Endothelial cell of umbilical vein (primary cell): Measurements from ENCODE around the gene GALNT2. TPM values are rescaled to one million over a fixed set of nuclear protein-coding genes. Genes with fewer than 3 reads are reported as not detected.

Experiments used
- BruUV-seq: library from RNA; stranded (reverse); fragments of 400-500 nt; replicated peaks from 2 replicates; lab custom pipeline; 2021; lab: Mats Ljungman, UMichigan
- CTCF ChIA-PET: fragments of 300-600, 350-600 bp; sonication (Branson Sonifier 250); formaldehyde crosslinking; loops from one replicate; lab custom pipeline; 2021; ENCODE audit warnings: antibody characterized with exemption, inconsistent platforms; lab: Charles Lee
- POLR2A ChIA-PET: fragments of 300-600, 350-600 bp; sonication (Branson Sonifier 250); formaldehyde crosslinking; loops from one replicate; lab custom pipeline; 2021; ENCODE audit warnings: antibody characterized with exemption, inconsistent platforms; lab: Charles Lee
- DNase-seq: peaks from one replicate; pipeline ENCODE4 v3.0.0-alpha.2; 2011; ENCODE audit warnings: low read depth, low spot score
- FAIRE-seq: peaks from 2 replicates; lab custom pipeline; 2011; peaks lifted over from hg19 to GRCh38; lab: Jason Lieb, UNC
- H2AFZ ChIP-seq: 2 replicates; pipeline ENCODE4 v1.6.0; 2012; ENCODE audit warnings: low read depth, low read length, control low read depth, inconsistent platforms
- H3K27ac ChIP-seq: 2 replicates; pipeline ENCODE4 v1.5.1; 2011; ENCODE audit warnings: low read depth, mild to moderate bottlenecking, control low read depth, low read length, moderate library complexity; ENCODE audit not compliant: insufficient read depth
- H3K27me3 ChIP-seq, 2 experiments: 2 replicates each; pipeline versions ENCODE4 v1.6.0 to v1.6.1; 2011; ENCODE audit warnings: low read length in 2 of 2, mixed read lengths in 1 of 2; ENCODE audit not compliant: control insufficient read depth in 2 of 2, insufficient read depth in 2 of 2
- H3K36me3 ChIP-seq, 2 experiments: 2 replicates in 1 of 2; 3 replicates in 1 of 2; pipeline ENCODE4 v1.5.1; 2011; ENCODE audit warnings: low read length in 2 of 2, mild to moderate bottlenecking in 1 of 2, moderate library complexity in 1 of 2; ENCODE audit not compliant: control insufficient read depth in 2 of 2, insufficient read depth in 2 of 2; ENCODE audit errors: extremely low read depth in 1 of 2
- H3K4me1 ChIP-seq: 3 replicates; pipeline ENCODE4 v1.5.1; 2011; ENCODE audit warnings: mild to moderate bottlenecking, low read length; ENCODE audit not compliant: control insufficient read depth, insufficient read depth; ENCODE audit errors: extremely low read depth
- H3K4me2 ChIP-seq: 2 replicates; pipeline ENCODE4 v1.6.1; 2011; ENCODE audit warnings: low read length, control low read depth, mixed read lengths; ENCODE audit not compliant: insufficient read depth
- H3K4me3 ChIP-seq, 3 experiments: fragments of 200-600 bp in 1 of 3; sonication (generic), shearing (Covaris generic) in 1 of 3; replicated peaks in 1 of 3; 2 replicates each; pipeline ENCODE4 v1.5.1; 2011 to 2016; ENCODE audit warnings: control low read depth in 3 of 3, low read length in 3 of 3, mild to moderate bottlenecking in 2 of 3, inconsistent platforms in 1 of 3, low read depth in 1 of 3, moderate library complexity in 1 of 3; ENCODE audit not compliant: insufficient read depth in 1 of 3
- H3K79me2 ChIP-seq: 2 replicates; pipeline ENCODE4 v1.6.0; 2012; ENCODE audit warnings: low read length, inconsistent platforms; ENCODE audit not compliant: control insufficient read depth, insufficient read depth
- H3K9ac ChIP-seq: replicated peaks from 2 replicates; pipeline ENCODE3; 2011; ENCODE audit warnings: low read length, control low read depth; ENCODE audit not compliant: insufficient read depth; ENCODE audit errors: extremely low read depth
- H3K9me1 ChIP-seq: replicated peaks from 3 replicates; pipeline ENCODE4 v1.6.0; 2011; ENCODE audit warnings: mild to moderate bottlenecking, low read length; ENCODE audit not compliant: control insufficient read depth, insufficient read depth; ENCODE audit errors: extremely low read depth
- H3K9me3 ChIP-seq: replicated peaks from 2 replicates; pipeline ENCODE4 v1.5.1; 2012; ENCODE audit warnings: low read length, inconsistent platforms; ENCODE audit not compliant: control insufficient read depth, insufficient read depth
- H4K20me1 ChIP-seq: replicated peaks from 2 replicates; pipeline ENCODE3; 2011; ENCODE audit warnings: mild to moderate bottlenecking, low read length; ENCODE audit not compliant: control insufficient read depth, insufficient read depth; ENCODE audit errors: extremely low read depth
- EZH2 ChIP-seq: IDR thresholded peaks from 2 replicates; pipeline ENCODE4 v1.6.1; 2012; ENCODE audit warnings: borderline replicate concordance, low read depth, mild to moderate bottlenecking, moderate library complexity, low read length, inconsistent platforms; ENCODE audit not compliant: severe bottlenecking
- FOS ChIP-seq: IDR thresholded peaks from 2 replicates; pipeline ENCODE4 v1.6.1; 2011; ENCODE audit warnings: mild to moderate bottlenecking, low read length, moderate library complexity, borderline replicate concordance; ENCODE audit not compliant: insufficient read depth
- MYC ChIP-seq: IDR thresholded peaks from one replicate; pipeline ENCODE4 v1.6.1; 2011; ENCODE audit warnings: mild to moderate bottlenecking, low read depth, low read length
- POLR2A ChIP-seq: IDR thresholded peaks from 2 replicates; pipeline ENCODE4 v1.6.1; 2012; ENCODE audit warnings: low read depth, mild to moderate bottlenecking, control low read depth, low read length
- POLR2AphosphoS5 ChIP-seq: IDR thresholded peaks from 2 replicates; pipeline ENCODE4 v1.6.1; 2012; ENCODE audit warnings: low read depth, mild to moderate bottlenecking, control low read depth, low read length, moderate library complexity; ENCODE audit not compliant: insufficient read depth
- dilution Hi-C: fragments of 300-500 bp; cut with MboI; formaldehyde crosslinking; loops from one replicate; pipeline ENCODE4 v1.15.0; 2019; ENCODE audit warnings: low sequenced_read_pairs; ENCODE audit not compliant: extremely low pct_ligation_motif_present
- intact Hi-C: fragments of 100-400 bp; cut with micrococcal nuclease; formaldehyde crosslinking; loops from one replicate; pipeline ENCODE4 v1.10.0; 2022
- polyA plus RNA-seq, 4 experiments: library from polyadenylated mRNA; depleted of rRNA in 3 of 4; stranded (reverse) in 3 of 4; unstranded in 1 of 4; fragments of >200 nt; gene quantifications; 2 replicates each; pipeline versions ENCODE4 v1.2.1 to v1.2.3, GENCODE V29; 2011 to 2012; ENCODE audit warnings: missing spikeins in 1 of 4
- total RNA-seq: library from RNA; stranded (reverse); gene quantifications from 2 replicates; pipeline ENCODE4 v1.2.3, GENCODE V29; 2021
- TF ChIP-seq, protein P1 (sequence below): IDR thresholded peaks from 2 replicates; pipeline ENCODE4 v1.6.1; 2011; ENCODE audit not compliant: insufficient read depth, insufficient read length
- TF ChIP-seq, protein P2 (sequence below), 2 donors: IDR thresholded peaks; 1 replicate in 1 of 2; 2 replicates in 1 of 2; pipeline ENCODE4 v1.5.1; 2011; ENCODE audit warnings: low read length in 2 of 2, mild to moderate bottlenecking in 2 of 2, moderate library complexity in 2 of 2, control low read depth in 1 of 2, inconsistent platforms in 1 of 2, low read depth in 1 of 2; ENCODE audit not compliant: insufficient read depth in 1 of 2; ENCODE audit errors: extremely low read depth in 1 of 2

Gene GALNT2
- total and polyA plus RNA-seq, 2 donors (not counting 3 experiments of a cell fraction or from before 2014, with no cell fraction given): 56.3 to 77.5 TPM

GRCh38 chr1:230281556-230281955 is 214.5 kb downstream of the GALNT2 start:
- POLR2A ChIA-PET: no interaction called here
- intact Hi-C loops (loop anchor here (1.0 kb wide), 1 partner anchor 722 kb away; no protein-coding TSS in a partner anchor), dilution Hi-C loops (no loop called here)
- CTCF ChIA-PET: interaction anchor here (0.7 to 1.7 kb wide), 3 partner anchors 11 to 566 kb away, joined by 3 to 5 read pairs (median 4); no protein-coding TSS in a partner anchor
- DNase-seq: no peak
- Histone ChIP-seq H3K36me3 (peaks cover 0 to 5% of the 10 kb centered on the region in 2 experiments), H4K20me1 (no peaks in the 10 kb centered on the region), H3K9me1 (no peaks in the 10 kb centered on the region), H3K9me3 (no peaks in the 10 kb centered on the region), H3K4me2 (no peak overlapping the region), H3K79me2 (no peaks in the 10 kb centered on the region), H3K4me3 (no peak overlapping the region), H2AFZ (no peak overlapping the region), H3K9ac (no peak overlapping the region), H3K4me1 (peaks cover 5% of the 10 kb centered on the region), H3K27ac (no peak overlapping the region), H3K27me3 (no peaks in the 10 kb centered on the region)
- TF ChIP-seq POLR2AphosphoS5: no peak
- TF ChIP-seq EZH2: no peak
- TF ChIP-seq MYC: no peak
- TF ChIP-seq POLR2A: no peak
- TF ChIP-seq, protein P1, sequence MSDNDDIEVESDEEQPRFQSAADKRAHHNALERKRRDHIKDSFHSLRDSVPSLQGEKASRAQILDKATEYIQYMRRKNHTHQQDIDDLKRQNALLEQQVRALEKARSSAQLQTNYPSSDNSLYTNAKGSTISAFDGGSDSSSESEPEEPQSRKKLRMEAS: no peak
- TF ChIP-seq FOS: no peak
- TF ChIP-seq, protein P2, sequence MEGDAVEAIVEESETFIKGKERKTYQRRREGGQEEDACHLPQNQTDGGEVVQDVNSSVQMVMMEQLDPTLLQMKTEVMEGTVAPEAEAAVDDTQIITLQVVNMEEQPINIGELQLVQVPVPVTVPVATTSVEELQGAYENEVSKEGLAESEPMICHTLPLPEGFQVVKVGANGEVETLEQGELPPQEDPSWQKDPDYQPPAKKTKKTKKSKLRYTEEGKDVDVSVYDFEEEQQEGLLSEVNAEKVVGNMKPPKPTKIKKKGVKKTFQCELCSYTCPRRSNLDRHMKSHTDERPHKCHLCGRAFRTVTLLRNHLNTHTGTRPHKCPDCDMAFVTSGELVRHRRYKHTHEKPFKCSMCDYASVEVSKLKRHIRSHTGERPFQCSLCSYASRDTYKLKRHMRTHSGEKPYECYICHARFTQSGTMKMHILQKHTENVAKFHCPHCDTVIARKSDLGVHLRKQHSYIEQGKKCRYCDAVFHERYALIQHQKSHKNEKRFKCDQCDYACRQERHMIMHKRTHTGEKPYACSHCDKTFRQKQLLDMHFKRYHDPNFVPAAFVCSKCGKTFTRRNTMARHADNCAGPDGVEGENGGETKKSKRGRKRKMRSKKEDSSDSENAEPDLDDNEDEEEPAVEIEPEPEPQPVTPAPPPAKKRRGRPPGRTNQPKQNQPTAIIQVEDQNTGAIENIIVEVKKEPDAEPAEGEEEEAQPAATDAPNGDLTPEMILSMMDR (IDR thresholded peaks at IDR 0.05; ENCODE audit: extremely low read depth in 1 of 2, insufficient read depth in 1 of 2, low read depth in 1 of 2, low read length in 2 of 2): no peak
- no peak for FAIRE-seq
- no TSS peak for BruUV-seq
